Naive thymus-derived CD4-positive, alpha-beta T cell (primary cell): ENCODE data around the gene DECR2. TPM values are rescaled to one million over a fixed set of nuclear protein-coding genes. Genes with fewer than 3 reads are reported as not detected.

Source experiments
- ATAC-seq: fragments of 150-1000 bp; cut with Tn5 transposase; 2 replicates; pipeline ENCODE4 v1.10.0; 2021; ENCODE audit warnings: mild to moderate bottlenecking, moderate library complexity
- CTCF ChIA-PET: fragments of 350-600 bp; sonication (Branson Sonifier 250); formaldehyde crosslinking; loops from one replicate; lab custom pipeline; 2021; ENCODE audit warnings: antibody characterized with exemption; lab: Charles Lee
- POLR2A ChIA-PET: fragments of 350-600 bp; sonication (Branson Sonifier 250); formaldehyde crosslinking; loops from one replicate; lab custom pipeline; 2021; ENCODE audit warnings: antibody characterized with exemption, inconsistent platforms; lab: Charles Lee
- DNase-seq, 9 donors: peaks; one replicate each; pipeline versions ENCODE4 v3.0.0 to v3.0.0-alpha.2; 2020 to 2022; ENCODE audit warnings: mixed read lengths in 1 of 9
- H3K27ac ChIP-seq: one replicate; pipeline ENCODE4 v1.7.0; 2013; ENCODE audit warnings: mild to moderate bottlenecking, low read depth, low read length, moderate library complexity
- H3K27me3 ChIP-seq, 2 donors: one replicate each; pipeline ENCODE4 v1.7.0; 2013; ENCODE audit warnings: low read length in 2 of 2, mild to moderate bottlenecking in 2 of 2, moderate library complexity in 2 of 2; ENCODE audit not compliant: control insufficient read depth in 2 of 2, insufficient read depth in 2 of 2
- H3K36me3 ChIP-seq, 3 experiments: 1 replicate in 2 of 3; 2 replicates in 1 of 3; pipeline ENCODE4 v1.7.0; 2013; ENCODE audit warnings: low read length in 3 of 3, mild to moderate bottlenecking in 3 of 3, moderate library complexity in 1 of 3; ENCODE audit not compliant: insufficient read depth in 3 of 3, control insufficient read depth in 2 of 3
- H3K4me1 ChIP-seq, 2 donors: one replicate each; pipeline ENCODE4 v1.7.0; 2013; ENCODE audit warnings: low read length in 2 of 2, mild to moderate bottlenecking in 2 of 2, moderate library complexity in 1 of 2; ENCODE audit not compliant: control insufficient read depth in 2 of 2, insufficient read depth in 2 of 2
- H3K4me3 ChIP-seq: 2 replicates; pipeline ENCODE4 v1.7.0; 2013; ENCODE audit warnings: mild to moderate bottlenecking, low read length
- H3K9me3 ChIP-seq, 3 experiments: 1 replicate in 2 of 3; 2 replicates in 1 of 3; pipeline ENCODE4 v1.7.0; 2013; ENCODE audit warnings: low read length in 3 of 3; ENCODE audit not compliant: control insufficient read depth in 2 of 3
- H3K27ac Mint-ChIP-seq, 9 donors: one replicate each; pipeline ENCODE4 v1.8.0; 2020 to 2022; ENCODE audit warnings: mixed read lengths in 9 of 9, mild to moderate bottlenecking in 8 of 9, moderate library complexity in 5 of 9, inconsistent platforms in 2 of 9
- H3K27me3 Mint-ChIP-seq, 5 donors: one replicate each; pipeline ENCODE4 v1.8.0; 2021 to 2022; ENCODE audit warnings: mixed read lengths in 5 of 5, mild to moderate bottlenecking in 1 of 5
- H3K36me3 Mint-ChIP-seq, 5 donors: one replicate each; pipeline ENCODE4 v1.8.0; 2020 to 2022; ENCODE audit warnings: mixed read lengths in 5 of 5, mild to moderate bottlenecking in 3 of 5, inconsistent platforms in 1 of 5
- H3K4me1 Mint-ChIP-seq, 7 donors: one replicate each; pipeline ENCODE4 v1.8.0; 2020 to 2022; ENCODE audit warnings: mixed read lengths in 7 of 7, mild to moderate bottlenecking in 3 of 7, inconsistent platforms in 1 of 7
- H3K4me3 Mint-ChIP-seq, 10 donors: one replicate each; pipeline ENCODE4 v1.8.0; 2020 to 2022; ENCODE audit warnings: mild to moderate bottlenecking in 10 of 10, mixed read lengths in 10 of 10, moderate library complexity in 6 of 10, inconsistent platforms in 2 of 10
- H3K9me3 Mint-ChIP-seq, 11 donors: one replicate each; pipeline ENCODE4 v1.8.0; 2020 to 2022; ENCODE audit warnings: mixed read lengths in 11 of 11, mild to moderate bottlenecking in 4 of 11, inconsistent platforms in 1 of 11, moderate library complexity in 1 of 11
- intact Hi-C, 2 donors: fragments of 100-400 bp; cut with micrococcal nuclease; formaldehyde crosslinking; loops; one replicate each; pipeline ENCODE4 v1.15.1; 2023
- polyA plus RNA-seq, 2 donors: library from polyadenylated mRNA; unstranded; fragments of 300-500 nt; fragmentation: Illumina TruSeq; gene quantifications; one replicate each; pipeline ENCODE4 v1.2.3, GENCODE V29; 2021
- total RNA-seq, 6 experiments: library from RNA in 5 of 6; stranded (reverse) in 5 of 6; gene quantifications; 1 replicate in 5 of 6; 2 replicates in 1 of 6; pipeline ENCODE4 v1.2.3 and lab custom pipeline; 2021 to 2026

The DECR2 gene
- total and polyA plus RNA-seq, 7 experiments from 2014 or later = 7.8 to 13.8 (median 8.5) TPM

DNA sequence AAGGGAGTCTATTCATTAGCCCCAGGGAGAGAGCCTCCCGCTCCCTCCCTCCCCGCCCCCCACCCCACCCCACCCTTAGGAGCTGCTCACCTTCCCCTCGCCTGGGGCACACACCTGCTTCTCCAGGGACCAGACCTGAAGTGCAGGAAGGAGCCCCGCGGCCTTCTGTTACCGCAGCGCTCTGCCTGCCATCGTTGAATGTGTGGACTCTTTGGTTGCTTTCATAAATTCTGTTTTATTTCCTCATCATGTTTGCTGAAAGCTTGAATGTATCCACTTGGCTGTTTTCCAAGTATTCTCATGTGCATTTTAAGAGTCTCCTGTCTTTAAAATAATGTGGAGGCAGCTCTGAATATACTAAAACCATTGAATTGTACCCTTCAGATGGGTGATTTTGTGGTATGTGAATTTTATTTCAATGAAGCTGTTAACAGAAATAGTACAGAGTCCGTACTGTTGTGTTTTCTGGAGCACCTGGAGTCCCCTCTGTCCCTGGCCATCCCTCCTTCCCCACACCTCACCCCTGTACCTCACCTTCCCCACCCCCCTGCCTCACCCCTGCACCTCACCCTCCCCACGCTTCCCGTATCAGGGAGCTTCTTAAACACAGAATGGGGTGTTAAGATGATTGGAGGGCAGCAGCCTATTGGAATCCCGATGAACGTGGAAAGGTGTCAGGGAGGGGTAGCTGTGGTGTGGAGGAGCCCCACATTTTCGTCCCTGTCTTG, 49.3 kb downstream of the DECR2 start:
- ATAC-seq = no peak
- no peaks in the 10 kb centered on the region for H3K4me1 ChIP-seq
- ChIA-PET CTCF (no interaction called here), POLR2A (no interaction called here)
- H3K36me3 ChIP-seq = no peaks in the 10 kb centered on the region
- Mint-ChIP-seq H3K9me3 (no peaks in the 10 kb centered on the region), H3K27ac (no peak overlapping the region), H3K4me3 (no peak overlapping the region), H3K27me3 (no peaks in the 10 kb centered on the region), H3K36me3 (no peaks in the 10 kb centered on the region), H3K4me1 (peaks cover 0 to 14% (median 3%) of the 10 kb centered on the region in 7 donors)
- no peak overlapping the region for H3K4me3 ChIP-seq
- no peaks in the 10 kb centered on the region for H3K9me3 ChIP-seq
- DNase-seq = no peak
- intact Hi-C loops = no loop called here
- no peak overlapping the region for H3K27ac ChIP-seq
- no peaks in the 10 kb centered on the region for H3K27me3 ChIP-seq

DNA sequence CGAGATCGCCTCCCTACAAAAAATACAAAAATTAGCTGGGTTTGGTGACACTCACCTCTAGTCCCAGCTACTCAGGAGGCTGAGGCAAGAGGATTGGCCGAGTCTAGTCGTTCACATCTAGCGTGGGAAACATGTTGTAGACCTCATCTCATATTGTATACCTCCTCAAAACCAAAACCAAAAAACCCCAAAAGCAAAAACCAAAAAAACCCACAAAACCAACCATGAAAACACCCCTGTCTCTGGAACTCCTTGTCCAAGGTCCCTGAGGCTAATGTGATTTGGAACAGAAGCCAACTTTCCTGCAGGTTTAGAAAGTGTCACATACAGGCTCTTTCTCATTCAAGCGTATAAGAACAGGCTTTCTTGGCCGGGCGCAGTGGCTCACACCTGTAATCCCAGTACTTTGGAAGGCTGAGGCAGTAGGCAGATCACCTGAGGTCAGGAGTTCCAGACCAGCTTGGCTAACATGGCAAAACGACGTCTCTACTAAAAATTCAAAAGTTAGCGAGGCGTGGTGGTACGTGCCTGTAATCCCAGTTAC, 52.8 kb downstream of the DECR2 start:
- Mint-ChIP-seq H3K36me3 (no peaks in the 10 kb centered on the region), H3K27ac (peak overlapping the region in 4 of 9 donors; percentile 12 to 56 (median 27)), H3K4me3 (no peak overlapping the region), H3K27me3 (no peaks in the 10 kb centered on the region), H3K4me1 (peaks cover 0 to 21% (median 6%) of the 10 kb centered on the region in 7 donors), H3K9me3 (no peaks in the 10 kb centered on the region)
- POLR2A ChIA-PET = interaction anchor here (0.6 kb wide), 1 partner anchor 358 kb away, joined by 4 read pairs; no protein-coding TSS in a partner anchor
- DNase-seq (no peak), ATAC-seq (no peak)
- H3K9me3 ChIP-seq = no peaks in the 10 kb centered on the region
- no peaks in the 10 kb centered on the region for H3K4me1 ChIP-seq
- CTCF ChIA-PET = no interaction called here
- intact Hi-C loops = no loop called here
- no peaks in the 10 kb centered on the region for H3K36me3 ChIP-seq
- no peak overlapping the region for H3K27ac ChIP-seq
- H3K4me3 ChIP-seq = no peak overlapping the region
- no peaks in the 10 kb centered on the region for H3K27me3 ChIP-seq

DNA sequence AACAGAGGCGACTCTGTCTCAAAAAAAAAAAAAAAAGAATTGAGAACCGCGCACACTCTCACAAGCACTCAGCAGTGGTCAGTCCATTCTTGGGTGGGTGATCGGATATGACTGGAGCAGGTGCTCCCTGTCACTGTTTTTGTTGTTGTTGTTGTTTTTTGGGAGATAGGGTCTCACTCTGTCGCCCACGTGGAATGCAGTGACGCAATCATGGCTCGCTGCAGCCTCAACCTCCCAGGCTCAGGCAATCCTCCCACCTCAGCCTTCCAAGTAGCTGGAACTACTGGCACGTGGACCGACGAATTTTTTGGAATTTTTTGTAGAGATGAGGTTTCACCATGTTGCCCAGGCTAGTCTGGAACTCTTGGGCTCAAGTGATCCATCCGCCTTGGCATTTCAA, 53.8 kb downstream of the DECR2 start:
- ATAC-seq (no peak), DNase-seq (no peak)
- Histone ChIP-seq H3K9me3 (no peaks in the 10 kb centered on the region), H3K4me1 (no peaks in the 10 kb centered on the region), H3K36me3 (no peaks in the 10 kb centered on the region), H3K27me3 (no peaks in the 10 kb centered on the region), H3K27ac (no peak overlapping the region), H3K4me3 (no peak overlapping the region)
- peaks cover 0 to 21% (median 6%) of the 10 kb centered on the region in 7 donors for H3K4me1 Mint-ChIP-seq
- no peak overlapping the region for H3K27ac Mint-ChIP-seq
- CTCF ChIA-PET = no interaction called here
- intact Hi-C loops = no loop called here
- no peaks in the 10 kb centered on the region for H3K36me3 Mint-ChIP-seq
- POLR2A ChIA-PET = interaction anchor here (0.6 kb wide), 1 partner anchor 359 kb away, joined by 4 read pairs; no protein-coding TSS in a partner anchor
- H3K27me3 Mint-ChIP-seq = no peaks in the 10 kb centered on the region
- H3K9me3 Mint-ChIP-seq = no peaks in the 10 kb centered on the region
- H3K4me3 Mint-ChIP-seq = no peak overlapping the region

DNA sequence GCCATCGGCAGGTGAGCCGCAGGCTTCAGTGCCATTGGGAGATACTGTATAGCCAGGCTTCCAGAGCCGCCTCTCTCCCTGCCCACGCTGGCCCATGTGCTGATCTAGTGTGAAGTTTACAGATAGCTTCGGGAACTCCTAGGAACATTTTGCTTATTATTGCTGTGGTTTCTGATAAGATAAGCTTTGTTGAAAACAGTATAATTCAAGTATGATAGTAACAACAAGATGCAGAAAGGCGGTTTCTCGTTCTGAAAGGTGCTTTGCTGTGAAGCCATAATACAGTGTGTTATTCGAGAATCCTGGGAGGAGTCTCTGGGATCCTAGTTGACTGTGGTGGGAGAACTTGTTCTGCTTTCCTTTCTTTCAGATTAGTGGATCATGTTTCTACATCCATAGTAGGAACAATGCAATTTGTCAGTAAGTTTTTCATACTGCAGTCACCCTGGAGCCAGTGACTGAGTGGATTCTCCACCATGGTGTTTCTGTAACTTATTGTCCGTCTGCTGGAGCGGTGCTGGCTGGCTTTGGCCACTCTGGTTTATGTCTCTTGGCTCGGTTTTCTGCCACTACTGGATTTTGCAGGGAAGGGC, 55.3 kb downstream of the DECR2 start:
- Mint-ChIP-seq H3K36me3 (peaks cover 0 to 9% (median 5%) of the 10 kb centered on the region in 5 donors), H3K4me1 (peaks cover 0 to 16% (median 7%) of the 10 kb centered on the region in 7 donors), H3K27me3 (no peaks in the 10 kb centered on the region), H3K9me3 (no peaks in the 10 kb centered on the region), H3K4me3 (no peak overlapping the region), H3K27ac (peak overlapping the region in 5 of 9 donors; percentile 10 to 81 (median 50))
- H3K9me3 ChIP-seq = no peaks in the 10 kb centered on the region
- DNase-seq (no peak), ATAC-seq (no peak)
- no peak overlapping the region for H3K27ac ChIP-seq
- H3K4me1 ChIP-seq = no peaks in the 10 kb centered on the region
- no peaks in the 10 kb centered on the region for H3K27me3 ChIP-seq
- intact Hi-C loops = no loop called here
- ChIA-PET CTCF (interaction anchor here (0.6 kb wide), 1 partner anchor 23 kb away, joined by 3 read pairs; no protein-coding TSS in a partner anchor), POLR2A (interaction anchor here (0.6 kb wide), 1 partner anchor 44 kb away, joined by 3 read pairs; no protein-coding TSS in a partner anchor)
- no peak overlapping the region for H3K4me3 ChIP-seq
- peaks cover 0 to 12% (median 0%) of the 10 kb centered on the region in 3 experiments for H3K36me3 ChIP-seq

DNA sequence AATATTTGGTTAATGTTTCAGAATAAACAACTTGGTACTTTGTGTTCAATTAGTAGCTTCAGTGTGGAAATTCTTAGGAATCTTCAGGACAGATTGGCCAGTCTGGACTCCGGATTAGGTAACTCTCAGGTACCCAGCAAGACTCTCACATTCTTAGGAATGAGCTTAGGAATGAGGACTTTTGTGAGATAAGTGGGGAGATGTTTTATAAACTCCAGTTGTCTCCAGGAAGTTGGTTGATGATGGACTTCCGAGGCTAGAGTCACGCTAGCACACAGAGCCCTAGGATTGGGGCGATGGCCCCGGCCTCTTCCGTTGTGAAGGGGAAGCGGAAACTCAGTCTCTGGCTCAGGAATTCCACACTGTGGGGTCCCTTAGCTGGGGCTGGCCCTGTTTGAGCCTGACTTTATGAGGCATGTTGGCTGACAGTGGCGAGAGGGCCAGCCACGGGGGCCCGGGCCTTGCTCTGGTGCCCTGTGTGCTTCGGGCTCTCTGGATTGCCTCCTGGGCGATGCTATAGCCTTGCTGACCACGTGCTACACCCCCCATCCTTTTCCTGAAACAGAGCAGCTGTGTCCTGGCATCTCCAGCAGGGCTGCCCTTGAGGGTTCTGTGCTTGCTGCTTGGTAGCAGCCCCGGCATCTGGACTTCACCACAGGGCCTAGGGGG, 56.2 kb downstream of the DECR2 start:
- H3K9me3 Mint-ChIP-seq = no peaks in the 10 kb centered on the region
- H3K36me3 ChIP-seq = peaks cover 0 to 21% (median 0%) of the 10 kb centered on the region in 3 experiments
- DNase-seq (no peak), ATAC-seq (no peak)
- H3K4me3 ChIP-seq = no peak overlapping the region
- H3K27me3 Mint-ChIP-seq = no peaks in the 10 kb centered on the region
- intact Hi-C loops = no loop called here
- H3K4me1 ChIP-seq = no peaks in the 10 kb centered on the region
- H3K27ac ChIP-seq = no peak overlapping the region
- no peaks in the 10 kb centered on the region for H3K9me3 ChIP-seq
- H3K36me3 Mint-ChIP-seq = peaks cover 0 to 15% (median 8%) of the 10 kb centered on the region in 5 donors
- H3K27me3 ChIP-seq = no peaks in the 10 kb centered on the region
- POLR2A ChIA-PET = interaction anchor here (0.6 kb wide), 1 partner anchor 43 kb away, joined by 3 read pairs; no protein-coding TSS in a partner anchor
- peaks cover 0 to 18% (median 7%) of the 10 kb centered on the region in 7 donors for H3K4me1 Mint-ChIP-seq
- CTCF ChIA-PET = interaction anchor here (0.6 kb wide), 1 partner anchor 65 kb away, joined by 3 read pairs; no protein-coding TSS in a partner anchor
- H3K27ac Mint-ChIP-seq = peak overlapping the region in 1 of 9 donors; percentile 8
- H3K4me3 Mint-ChIP-seq = no peak overlapping the region

DNA sequence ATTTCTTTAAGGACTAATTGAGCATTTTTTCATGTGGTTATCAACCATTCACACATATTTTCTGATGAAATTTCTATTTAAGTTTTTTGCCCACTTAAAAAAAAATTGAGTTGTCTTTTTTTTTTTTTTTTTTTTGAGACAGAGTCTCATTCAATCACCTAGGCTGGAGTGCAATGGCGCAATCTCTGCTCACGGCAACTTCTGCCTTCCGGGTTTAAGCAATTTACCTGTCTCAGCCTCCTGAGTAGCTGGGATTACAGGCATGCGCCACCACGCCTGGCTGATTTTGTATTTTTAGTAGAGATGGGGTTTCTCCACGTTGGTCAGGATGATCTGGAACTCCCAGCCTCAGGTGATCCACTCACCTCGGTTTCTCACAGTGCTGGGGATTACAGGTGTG, 58.1 kb downstream of the DECR2 start:
- POLR2A ChIA-PET = no interaction called here

More for the DNA sequence above, 58.1 kb downstream of the DECR2 start:
- Mint-ChIP-seq H3K4me3 (no peak overlapping the region), H3K27me3 (no peaks in the 10 kb centered on the region), H3K36me3 (peaks cover 0 to 25% (median 10%) of the 10 kb centered on the region in 5 donors), H3K27ac (no peak overlapping the region), H3K9me3 (no peaks in the 10 kb centered on the region), H3K4me1 (peaks cover 0 to 12% (median 5%) of the 10 kb centered on the region in 7 donors)
- no peaks in the 10 kb centered on the region for H3K4me1 ChIP-seq
- DNase-seq (no peak), ATAC-seq (no peak)
- H3K27me3 ChIP-seq = no peaks in the 10 kb centered on the region
- intact Hi-C loops = no loop called here
- H3K36me3 ChIP-seq = peaks cover 0 to 25% (median 0%) of the 10 kb centered on the region in 3 experiments
- H3K27ac ChIP-seq = no peak overlapping the region
- H3K4me3 ChIP-seq = no peak overlapping the region
- CTCF ChIA-PET = no interaction called here
- no peaks in the 10 kb centered on the region for H3K9me3 ChIP-seq
